Measurements from ENCODE around the gene ATP8A2.
"Not testable (repeated sequence)": the region's sequence is repeated elsewhere in the genome, so short reads cannot be mapped to it uniquely, and the experiment has no call there.

Gene ATP8A2

DNA sequence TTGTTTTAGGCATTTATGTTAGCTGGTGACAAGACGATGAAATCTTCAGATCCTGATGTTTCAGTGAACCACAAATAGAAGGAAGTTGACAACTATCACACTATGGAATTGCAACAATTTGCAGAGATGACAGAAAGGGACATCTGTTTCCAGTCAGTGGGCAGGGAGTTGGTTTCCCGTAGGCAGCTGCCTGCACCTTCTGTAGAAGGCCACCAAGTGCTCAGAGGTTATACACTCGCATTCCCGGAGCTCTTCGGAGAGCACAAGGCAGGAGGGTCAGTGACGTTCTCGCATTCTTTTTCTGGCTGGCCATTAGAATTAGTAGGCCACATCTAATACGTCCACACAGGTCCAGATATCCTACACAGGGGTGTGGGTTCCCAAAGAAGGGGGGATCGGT, 550.6 kb downstream of the ATP8A2 start:
- DNase-seq (ENCODE audit: low spot score) = no peak

- DNase-seq (ENCODE audit: low spot score) = no peak
These were observed 551.7 kb downstream of the ATP8A2 start for GRCh38 chr13:25923217-25924085.

DNA sequence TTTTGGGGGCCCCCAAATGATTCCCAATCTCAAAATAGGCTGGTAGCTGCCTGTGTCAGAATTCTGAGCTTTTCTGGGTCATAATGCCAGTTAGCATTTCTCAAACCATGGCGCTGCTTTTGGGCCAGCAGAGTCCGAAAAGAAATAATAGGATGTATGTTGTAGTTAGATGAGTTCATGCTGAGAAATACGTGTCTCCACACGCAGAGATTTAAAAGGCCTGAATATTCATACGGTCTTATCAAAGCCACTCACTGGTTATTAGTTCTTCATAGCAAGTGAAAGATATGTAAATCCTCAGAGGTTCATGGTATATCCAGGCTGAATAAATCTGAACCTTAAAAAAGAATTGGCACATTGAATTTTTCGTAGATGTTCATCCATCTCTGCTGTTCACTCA, 555.6 kb downstream of the ATP8A2 start:
- no peak for DNase-seq (ENCODE audit: low spot score)

DNA sequence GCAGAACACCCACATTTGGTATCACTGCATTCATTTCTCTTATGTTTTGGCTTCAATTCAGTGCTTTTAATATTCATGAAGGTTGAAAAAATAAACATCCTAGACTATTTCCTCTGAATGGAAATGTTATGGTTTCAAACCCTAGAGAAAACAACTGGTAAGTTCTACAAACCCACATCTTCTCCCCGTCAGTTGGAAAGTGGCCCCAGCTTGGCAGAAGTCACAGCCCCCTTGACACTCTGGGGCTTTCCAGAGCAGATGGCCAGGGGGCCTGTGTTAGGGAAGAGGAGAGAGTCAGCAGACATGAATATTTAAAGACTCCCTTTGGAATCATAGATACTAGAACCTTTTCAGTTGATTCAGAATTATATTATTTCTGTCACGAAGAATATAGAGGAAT, 556.2 kb downstream of the ATP8A2 start:
- DNase-seq (ENCODE audit: low spot score) = no peak

- no peak for DNase-seq (ENCODE audit: low spot score)
These were observed 557.2 kb downstream of the ATP8A2 start for GRCh38 chr13:25928941-25929505.

GRCh38 chr13:25929816-25930215, 558.0 kb downstream of the ATP8A2 start:
- no peak for DNase-seq (ENCODE audit: low spot score)

GRCh38 chr13:25930653-25931052, 558.9 kb downstream of the ATP8A2 start:
- DNase-seq (ENCODE audit: low spot score) = no peak

- no peak for DNase-seq (ENCODE audit: low spot score)
These were observed 560.6 kb downstream of the ATP8A2 start for GRCh38 chr13:25932365-25932764.

DNA sequence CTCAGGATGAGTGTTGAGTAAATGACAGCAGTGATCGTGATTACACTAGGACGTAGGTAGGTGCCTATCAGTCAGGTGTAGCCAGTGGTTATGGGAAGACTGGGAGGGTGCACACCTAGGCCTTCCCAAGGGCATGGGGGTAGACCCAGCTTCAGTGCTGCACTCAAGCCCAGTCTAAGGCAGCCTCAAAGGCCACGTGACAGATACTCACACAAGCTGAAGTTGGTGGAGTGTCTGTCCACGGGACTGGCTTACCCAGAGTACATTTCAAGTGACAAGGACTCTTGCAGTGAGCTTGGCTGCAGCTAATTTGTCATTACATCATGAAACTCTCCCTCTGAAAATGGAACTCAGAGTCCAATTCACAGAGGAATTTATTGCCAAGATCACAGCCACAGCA, 561.7 kb downstream of the ATP8A2 start:
- no peak for DNase-seq (ENCODE audit: low spot score)

DNA sequence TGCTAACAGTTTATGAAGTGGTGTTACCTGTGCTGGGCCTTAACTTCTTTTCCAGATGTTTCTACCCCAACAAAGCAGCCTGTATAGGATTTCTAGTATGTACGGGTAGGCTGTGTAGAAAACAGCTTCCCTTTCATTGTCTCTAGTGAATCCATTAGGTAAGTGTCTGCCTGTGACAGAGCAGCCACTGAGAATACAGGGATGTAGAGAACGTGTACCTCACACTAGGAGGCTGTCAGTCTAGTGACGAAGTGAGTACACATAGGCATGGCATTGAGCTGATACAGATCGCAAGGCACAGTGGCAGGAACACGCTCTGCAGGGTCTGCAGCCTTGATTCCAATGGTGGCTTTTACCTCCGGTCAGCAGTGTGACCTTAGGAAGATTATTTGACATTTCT, 562.4 kb downstream of the ATP8A2 start:
- DNase-seq (ENCODE audit: low spot score) = no peak

GRCh38 chr13:25939961-25940687, 568.4 kb downstream of the ATP8A2 start:
- no peak for DNase-seq (ENCODE audit: low spot score)

DNA sequence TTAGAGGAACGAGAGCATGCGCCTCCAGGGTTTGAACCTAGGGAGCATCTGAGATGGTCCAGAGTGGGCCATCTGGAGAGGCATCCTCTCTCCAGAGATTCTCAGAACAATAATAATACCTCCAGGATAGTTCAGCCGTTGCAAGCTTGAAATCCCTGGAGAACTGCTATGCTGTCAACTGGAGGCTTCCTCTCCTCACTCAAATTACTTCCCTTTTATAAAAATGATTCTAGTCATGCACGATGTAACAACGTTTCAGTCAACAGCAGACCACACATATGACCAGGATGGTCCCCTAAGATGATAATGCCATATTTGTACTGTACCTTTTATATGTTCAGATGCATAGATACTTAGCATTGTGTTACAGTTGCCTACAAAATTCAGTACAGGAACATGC, 571.3 kb downstream of the ATP8A2 start:
- no peak for DNase-seq (ENCODE audit: low spot score)

DNA sequence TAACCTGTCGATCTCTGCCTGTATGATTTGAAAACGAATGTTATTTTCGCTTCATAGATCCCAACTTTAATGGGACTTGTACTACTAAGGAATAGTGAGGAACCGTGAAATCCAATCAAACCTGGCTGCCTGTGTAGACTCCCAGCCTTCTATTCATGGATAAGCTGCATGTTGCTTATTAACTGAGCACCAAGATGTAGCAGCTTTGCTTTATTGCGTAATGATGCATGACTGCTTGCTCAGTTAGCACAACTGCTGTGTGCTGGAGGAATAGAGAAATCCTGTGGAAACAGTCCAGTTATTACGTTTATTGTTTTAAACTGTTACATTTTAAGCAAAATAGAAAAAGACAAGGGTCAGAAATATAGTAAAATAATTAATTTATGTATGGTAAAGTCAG, 571.9 kb downstream of the ATP8A2 start:
- no peak for DNase-seq (ENCODE audit: low spot score)

GRCh38 chr13:25945596-25945995, 573.8 kb downstream of the ATP8A2 start:
- no peak for DNase-seq (ENCODE audit: low spot score)

GRCh38 chr13:25946321-25946720, 574.5 kb downstream of the ATP8A2 start:
- no peak for DNase-seq (ENCODE audit: low spot score)

GRCh38 chr13:25948910-25949309, 577.1 kb downstream of the ATP8A2 start:
- DNase-seq (ENCODE audit: low spot score) = no peak

DNA sequence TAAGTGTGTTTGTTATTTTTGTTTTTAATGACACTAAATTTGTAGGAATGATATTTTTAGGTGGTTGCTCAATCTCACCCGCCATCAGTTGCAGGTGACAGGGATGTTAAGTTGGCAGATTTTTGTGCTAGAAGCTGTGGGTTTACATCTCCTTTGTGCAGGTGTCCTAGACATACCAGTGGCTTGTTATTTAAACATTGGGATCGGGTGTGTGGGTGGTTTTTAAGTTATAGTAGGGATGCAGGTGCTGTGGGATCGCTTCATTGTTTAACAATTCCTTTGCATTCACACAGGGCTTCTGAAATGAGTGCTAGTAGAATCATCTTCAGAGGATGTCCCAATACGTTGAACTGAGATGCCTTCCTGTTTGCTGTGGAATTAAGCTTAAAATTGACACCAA, 580.1 kb downstream of the ATP8A2 start:
- no peak for DNase-seq (ENCODE audit: low spot score)

DNA sequence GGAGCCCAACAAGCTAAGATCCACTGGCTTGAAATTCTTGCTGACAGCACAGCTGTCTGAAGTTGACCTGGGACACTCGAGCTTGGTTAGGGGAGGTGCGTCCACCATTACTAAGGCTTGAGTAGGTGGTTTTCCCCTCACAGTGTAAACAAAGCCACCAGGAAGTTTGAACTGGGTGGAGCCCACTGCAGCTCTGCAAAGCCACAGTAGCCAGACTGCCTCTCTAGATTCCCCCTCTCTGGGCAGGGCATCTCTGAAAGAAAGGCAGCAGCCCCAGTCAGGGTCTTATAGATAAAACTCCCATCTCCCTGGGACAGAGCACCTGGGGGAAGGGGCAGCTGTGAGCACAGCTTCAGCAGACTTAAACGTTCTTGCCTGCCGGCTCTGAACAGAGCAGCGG, 582.3 kb downstream of the ATP8A2 start:
- DNase-seq (ENCODE audit: low spot score) = not testable (repeated sequence)

- not testable (repeated sequence) for DNase-seq (ENCODE audit: low spot score)
These were observed 583.2 kb downstream of the ATP8A2 start for GRCh38 chr13:25954943-25955342.

GRCh38 chr13:25958986-25959385, 587.2 kb downstream of the ATP8A2 start:
- DNase-seq (ENCODE audit: low spot score) = no peak

DNA sequence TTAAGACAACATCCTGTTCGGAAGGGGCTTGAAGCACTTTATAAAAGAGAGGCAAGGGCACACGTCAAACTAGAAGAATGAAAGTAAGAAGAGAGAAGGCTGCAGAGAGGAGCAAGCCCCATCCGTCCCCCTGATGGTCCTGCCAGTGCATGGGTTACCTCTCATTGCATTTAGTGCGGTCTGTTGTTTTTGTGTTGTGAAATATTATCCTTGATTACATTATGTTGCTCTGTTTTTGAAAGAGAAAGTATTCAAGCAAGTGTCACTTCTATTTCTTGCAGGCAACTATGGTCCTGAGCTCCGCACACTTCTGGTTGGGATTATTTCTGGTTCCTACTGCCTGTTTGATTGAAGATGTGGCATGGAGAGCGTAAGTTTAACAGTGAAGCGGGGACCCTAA, 589.5 kb downstream of the ATP8A2 start:
- no peak for DNase-seq (ENCODE audit: low spot score)

GRCh38 chr13:25963674-25964073, 591.9 kb downstream of the ATP8A2 start:
- DNase-seq (ENCODE audit: low spot score) = no peak

DNA sequence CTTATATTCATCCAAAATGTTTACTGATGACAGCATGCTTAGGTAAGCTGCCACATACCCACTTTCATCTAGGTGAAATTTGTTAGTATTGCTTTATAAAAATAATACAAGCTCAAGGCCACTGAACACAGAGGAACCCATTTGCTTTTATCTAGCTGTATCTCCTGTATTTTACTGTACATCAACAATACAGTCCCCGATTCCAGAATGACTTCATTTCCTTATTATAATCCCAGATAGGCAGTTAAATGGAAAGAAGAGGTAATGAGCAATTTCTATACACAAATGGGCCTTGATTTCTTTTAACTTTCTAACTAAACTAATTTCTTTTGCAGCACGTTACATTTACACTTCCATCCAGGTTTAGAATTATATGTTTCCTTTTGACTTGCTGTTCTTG, 593.8 kb downstream of the ATP8A2 start:
- DNase-seq (ENCODE audit: low spot score) = no peak
